NT2/D1 (cell line): Measurements from ENCODE around the gene CFAP20DC.

ENCODE experiments used
- SUZ12 ChIP-seq: IDR thresholded peaks from 2 replicates; pipeline ENCODE4 v1.6.1; 2011; ENCODE audit not compliant: insufficient read length, insufficient read depth; ENCODE audit errors: extremely low read depth
- ZNF274 ChIP-seq: IDR thresholded peaks from 2 replicates; pipeline ENCODE4 v1.6.1; 2011; ENCODE audit warnings: mild to moderate bottlenecking, low read depth, low read length

DNA sequence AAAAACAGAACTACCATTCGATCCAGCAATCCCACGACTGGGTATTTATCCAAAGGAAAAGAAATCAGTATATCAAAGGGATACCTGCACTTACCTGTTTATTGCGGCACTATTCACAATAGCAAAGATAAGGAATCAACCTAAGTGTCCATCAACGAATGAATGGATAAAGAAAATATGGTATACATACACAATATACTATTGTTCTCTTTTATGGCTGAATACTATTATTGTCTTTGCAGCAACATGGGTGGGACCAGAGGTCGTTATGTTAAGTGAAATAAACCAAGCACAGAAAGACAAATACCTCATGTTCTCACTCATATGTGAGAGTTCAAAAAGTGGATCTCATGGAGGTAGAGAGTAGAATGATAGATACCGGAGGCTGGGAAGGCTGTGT lies 264.9 kb downstream of the CFAP20DC start:
- TF ChIP-seq ZNF274 (no peak), SUZ12 (no peak)
